GM23338 (cell line): ENCODE data around the gene SHC4.

Experiments used
- CREB1 ChIP-seq: fragments of 250-450 bp; sonication (Bioruptor Pico); IDR thresholded peaks from 2 replicates; pipeline ENCODE4 v1.5.0; 2020; ENCODE audit warnings: low read depth, mild to moderate bottlenecking, moderate library complexity
- CTCF ChIP-seq, 2 experiments: fragments of 200-600 bp in 1 of 2; sonication (generic) in 1 of 2; conservative IDR thresholded peaks; 2 replicates each; pipeline versions ENCODE4 v1.5.1 to v1.6.1; 2016 to 2017; ENCODE audit warnings: antibody characterized with exemption in 2 of 2, low read depth in 2 of 2, mild to moderate bottlenecking in 2 of 2, moderate library complexity in 1 of 2
- ETS1 ChIP-seq: IDR thresholded peaks from 2 replicates; pipeline ENCODE4 v1.6.1; 2016; ENCODE audit warnings: antibody characterized with exemption
- EZH2 ChIP-seq: fragments of 200-600 bp; sonication (generic); IDR thresholded peaks from one replicate; pipeline ENCODE4 v1.8.0; 2017; ENCODE audit warnings: antibody characterized with exemption, mild to moderate bottlenecking, low read depth; ENCODE audit not compliant: unreplicated experiment
- EZH2phosphoT487 ChIP-seq: fragments of 200-600 bp; sonication (generic); IDR thresholded peaks from one replicate; pipeline ENCODE4 v1.8.1; 2018; ENCODE audit warnings: antibody characterized with exemption; ENCODE audit not compliant: unreplicated experiment
- JUNB ChIP-seq: IDR thresholded peaks from one replicate; pipeline ENCODE4 v1.6.1; 2016; ENCODE audit warnings: antibody characterized with exemption; ENCODE audit not compliant: unreplicated experiment
- NANOG ChIP-seq: IDR thresholded peaks from 2 replicates; pipeline ENCODE4 v1.6.1; 2016; ENCODE audit warnings: antibody characterized with exemption, borderline replicate concordance
- POLR2AphosphoS5 ChIP-seq: IDR thresholded peaks from 2 replicates; pipeline ENCODE4 v1.6.1; 2016; ENCODE audit warnings: antibody characterized with exemption, low read depth
- REST ChIP-seq: IDR thresholded peaks from one replicate; pipeline ENCODE4 v1.6.1; 2018; ENCODE audit warnings: antibody characterized with exemption; ENCODE audit not compliant: unreplicated experiment
- STAT1 ChIP-seq: IDR thresholded peaks from one replicate; pipeline ENCODE4 v1.6.1; 2016; ENCODE audit warnings: antibody characterized with exemption; ENCODE audit not compliant: unreplicated experiment
- ZNF114 ChIP-seq: fragments of 250-450 bp; sonication (Bioruptor Pico); IDR thresholded peaks from 2 replicates; pipeline ENCODE4 v1.5.0; 2020; ENCODE audit warnings: mild to moderate bottlenecking, moderate library complexity
- ZNF331 ChIP-seq: fragments of 250-450 bp; sonication (Bioruptor Pico); IDR thresholded peaks from 2 replicates; pipeline ENCODE4 v1.5.0; 2020; ENCODE audit warnings: low read depth, mild to moderate bottlenecking, moderate library complexity

- TF ChIP-seq CTCF (conservative IDR thresholded peaks at IDR 0.05; ENCODE audit: low read depth in 2 of 2) (no peak), JUNB (no peak), EZH2phosphoT487 (no peak), REST (no peak), POLR2AphosphoS5 (no peak), ETS1 (no peak), EZH2 (no peak), CREB1 (CRISPR knock-in tag) (no peak), ZNF114 (CRISPR knock-in tag) (no peak), NANOG (no peak), ZNF331 (CRISPR knock-in tag) (no peak), STAT1 (no peak)
These were observed 131.1 kb downstream of the SHC4 start for GRCh38 chr15:48832648-48833047.
